ENCODE data around the gene GPC6.
"Not testable (repeated sequence)": the region's sequence is repeated elsewhere in the genome, so short reads cannot be mapped to it uniquely, and the experiment has no call there.

GPC6 gene

DNA sequence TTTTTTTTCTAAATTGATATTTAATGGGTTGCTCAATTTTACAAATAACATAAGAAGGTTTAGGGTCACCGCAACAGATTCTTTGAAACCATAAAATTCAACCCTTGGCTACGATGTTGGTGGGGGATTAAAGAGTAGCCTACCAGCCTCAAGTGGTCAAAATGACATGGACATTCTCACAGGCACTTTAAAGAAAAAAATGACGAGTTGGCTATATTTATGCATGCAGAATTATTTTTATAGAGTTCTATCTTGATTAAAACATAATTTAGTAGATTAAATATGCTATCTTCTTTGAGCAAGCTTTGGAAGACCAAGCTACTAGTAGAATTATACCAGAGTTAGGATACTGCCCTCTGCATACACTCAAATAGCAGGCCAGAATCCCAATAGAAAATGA is 959.9 kb downstream of the GPC6 start:
- DNase-seq: no peak

DNA sequence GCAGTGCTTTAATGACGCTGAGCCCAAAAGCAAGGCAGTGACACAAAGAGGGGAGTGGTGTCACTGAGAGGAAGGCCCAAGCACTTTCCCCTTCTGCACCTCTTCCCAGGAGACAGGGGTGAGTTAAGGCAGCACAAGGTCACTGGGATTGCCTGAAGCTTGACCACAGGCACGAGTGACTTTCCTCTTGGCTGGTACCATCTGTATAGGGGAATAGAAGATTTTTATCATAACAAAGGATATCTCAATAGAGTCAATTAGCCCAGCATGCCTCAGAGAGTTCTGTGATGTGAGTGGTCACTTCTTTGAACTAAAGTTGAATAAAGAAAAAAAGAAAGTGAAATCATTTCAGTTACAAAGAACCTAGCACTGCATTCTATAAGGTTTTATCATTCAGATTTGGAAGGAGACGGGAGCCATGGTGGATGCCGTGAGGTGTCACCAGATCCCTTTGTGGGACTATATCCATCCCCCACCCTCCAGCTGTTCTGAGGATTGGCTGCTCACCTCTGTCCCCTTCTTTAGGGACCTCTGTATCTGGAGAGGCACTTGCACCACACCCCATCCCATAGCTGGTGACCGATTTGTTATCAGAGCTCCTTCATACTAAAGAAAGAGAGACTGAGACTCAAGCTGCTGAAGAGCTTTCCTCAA is 961.7 kb downstream of the GPC6 start:
- DNase-seq: no peak

DNA sequence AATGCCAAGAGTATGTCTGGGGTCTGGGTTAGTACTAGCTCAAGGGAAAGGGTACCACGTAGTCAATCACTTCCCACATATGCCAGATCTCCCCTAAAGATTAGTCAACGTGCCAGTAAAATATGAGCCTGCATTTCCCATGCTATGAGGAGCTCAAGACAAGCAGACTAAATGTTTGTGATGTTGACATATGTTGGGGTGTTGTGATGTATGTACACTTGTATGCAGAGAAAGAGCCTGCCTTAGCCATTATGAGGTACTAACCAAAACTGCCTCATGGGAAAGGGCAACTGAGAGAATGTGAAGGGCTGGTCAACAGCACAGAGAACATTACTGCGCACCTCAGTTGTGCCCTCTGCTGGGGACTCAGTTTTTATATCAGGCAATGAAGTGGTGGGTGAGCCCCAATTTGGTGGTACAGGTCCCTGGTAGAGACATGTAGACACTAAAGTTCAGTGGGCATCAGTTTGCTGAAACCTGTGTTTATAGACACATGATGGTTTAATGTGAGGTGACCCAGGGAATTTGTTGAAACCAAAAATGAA is 965.9 kb downstream of the GPC6 start:
- DNase-seq: peak; percentile 32

DNA sequence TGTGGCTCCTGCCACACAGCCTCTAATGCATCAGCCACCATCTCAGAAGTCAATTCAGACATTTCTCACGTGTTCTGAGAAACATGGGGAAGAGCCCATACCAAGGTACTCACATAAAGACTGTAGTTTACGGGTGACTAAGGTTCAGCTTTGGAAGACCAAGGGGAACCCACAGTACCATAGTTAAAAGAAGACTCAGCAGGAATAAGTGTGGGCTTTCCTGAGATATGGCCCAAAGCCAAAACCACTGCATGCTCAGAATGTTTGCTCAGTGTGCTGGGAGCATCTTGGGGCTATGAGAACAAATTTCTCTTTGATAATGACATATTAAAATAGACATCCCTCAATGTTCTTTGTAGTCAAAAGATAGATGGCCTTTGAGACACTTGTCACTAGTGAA is 969.1 kb downstream of the GPC6 start:
- peak; percentile 93 for DNase-seq

DNA sequence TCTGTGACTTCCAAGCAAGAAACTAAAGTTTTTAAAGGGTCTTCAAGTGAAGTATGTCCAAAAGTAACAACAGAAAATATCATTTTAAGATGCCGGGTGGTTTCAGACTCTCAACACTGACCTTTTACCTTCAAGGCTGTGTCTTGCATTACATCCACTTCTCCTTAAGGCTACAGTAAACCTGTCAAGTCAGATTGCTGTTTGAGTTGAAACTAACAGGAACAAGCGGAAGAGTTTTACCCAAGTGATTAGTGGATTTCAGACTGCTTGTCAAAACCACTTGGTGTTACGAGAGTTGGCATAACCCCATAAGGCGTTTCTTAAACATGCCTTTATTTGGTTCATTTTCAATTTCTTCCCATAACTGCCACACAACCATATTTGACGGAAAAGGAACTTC is 969.8 kb downstream of the GPC6 start:
- DNase-seq: no peak

DNA sequence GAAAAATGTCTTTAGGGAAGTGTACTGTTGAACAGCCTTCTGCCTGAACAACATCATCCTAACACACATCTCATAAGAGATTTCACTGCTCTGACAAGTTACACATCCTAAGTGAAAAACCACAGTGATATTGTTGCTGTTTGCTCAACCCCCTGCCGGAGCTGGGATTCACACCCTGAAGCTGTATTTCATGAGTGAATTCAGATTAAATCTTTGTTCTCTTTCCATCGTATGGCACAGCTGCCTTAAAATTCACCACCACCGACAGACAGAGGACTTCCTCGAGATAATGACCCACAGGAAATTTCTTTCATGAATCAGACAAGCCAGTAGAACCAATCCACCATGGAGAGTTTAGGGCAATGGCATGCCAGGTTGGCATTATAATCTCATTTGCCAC is 972.1 kb downstream of the GPC6 start:
- DNase-seq: peak; percentile 54

DNA sequence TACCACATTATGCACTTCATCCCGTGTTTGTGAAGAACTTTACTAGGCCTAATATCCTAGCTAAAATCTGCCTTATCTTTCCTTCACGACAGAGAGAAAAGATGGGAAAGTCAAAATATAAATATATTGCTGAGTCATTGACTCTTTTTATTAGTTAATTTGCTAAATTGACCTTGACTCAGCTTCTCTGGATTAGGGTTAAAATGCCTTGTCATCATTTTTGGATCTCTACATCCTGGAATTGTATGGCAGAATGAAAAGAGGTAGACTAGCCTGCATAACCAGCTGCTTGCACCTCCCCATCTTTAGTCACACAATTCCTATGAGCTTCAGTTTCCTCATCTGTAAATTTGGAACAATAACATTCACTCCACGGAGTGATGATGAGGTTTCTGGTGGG is 972.5 kb downstream of the GPC6 start:
- no peak for DNase-seq

DNA sequence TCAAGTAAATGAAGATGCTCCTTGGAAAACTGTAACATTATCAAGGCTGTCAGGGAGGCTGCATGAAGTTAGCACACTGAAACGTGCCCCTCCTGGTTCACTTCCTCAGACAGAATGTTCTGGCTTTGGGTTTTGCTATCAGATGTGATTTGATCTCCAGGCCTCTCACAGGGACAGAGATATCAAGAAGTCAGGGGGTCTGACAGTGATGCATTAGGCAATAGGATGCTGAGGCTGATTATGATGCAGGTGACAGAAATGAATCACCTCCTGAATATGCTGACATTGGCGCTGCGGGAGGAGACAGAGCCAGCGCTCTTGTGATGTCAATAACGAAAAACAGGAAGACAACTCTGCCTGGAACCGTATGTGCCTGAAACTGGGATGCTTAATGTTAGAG is 974.4 kb downstream of the GPC6 start:
- DNase-seq: no peak

DNA sequence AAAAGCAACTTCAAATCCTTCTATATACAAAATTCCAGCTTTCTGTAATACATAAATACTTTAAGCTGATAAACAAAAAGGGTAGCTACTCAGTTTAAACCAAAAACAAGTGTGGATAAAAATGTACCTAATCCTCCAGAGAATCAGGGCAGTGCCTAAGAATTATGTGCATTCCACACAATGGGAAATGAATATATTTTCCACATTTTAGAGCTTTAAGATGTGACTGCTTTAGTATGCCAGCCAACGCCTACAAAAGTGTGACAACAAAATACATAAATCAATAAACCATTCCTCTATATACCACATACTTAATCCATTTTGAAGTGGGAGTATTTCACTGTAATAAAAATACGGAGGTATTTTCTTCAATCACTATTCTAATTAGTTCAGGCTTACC is 977.6 kb downstream of the GPC6 start:
- DNase-seq: no peak

DNA sequence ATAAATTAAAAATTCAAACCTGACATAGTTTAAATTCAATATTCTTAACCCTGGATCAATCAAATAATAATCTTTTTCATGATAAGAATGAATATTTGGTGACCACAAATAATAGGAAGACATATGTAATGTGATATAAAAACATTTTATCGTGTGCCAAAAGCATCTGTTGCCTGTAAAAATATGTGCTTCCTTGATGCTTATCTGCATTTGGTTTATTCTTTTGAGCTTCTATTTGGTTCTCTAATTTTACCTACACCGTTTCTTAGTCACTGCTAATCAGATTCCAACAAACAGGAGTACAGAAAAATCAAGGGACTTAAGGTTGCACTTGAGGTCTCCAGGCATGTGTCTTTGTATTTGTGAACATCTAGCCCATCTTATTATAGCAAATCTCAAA is 978.3 kb downstream of the GPC6 start:
- DNase-seq: no peak

DNA sequence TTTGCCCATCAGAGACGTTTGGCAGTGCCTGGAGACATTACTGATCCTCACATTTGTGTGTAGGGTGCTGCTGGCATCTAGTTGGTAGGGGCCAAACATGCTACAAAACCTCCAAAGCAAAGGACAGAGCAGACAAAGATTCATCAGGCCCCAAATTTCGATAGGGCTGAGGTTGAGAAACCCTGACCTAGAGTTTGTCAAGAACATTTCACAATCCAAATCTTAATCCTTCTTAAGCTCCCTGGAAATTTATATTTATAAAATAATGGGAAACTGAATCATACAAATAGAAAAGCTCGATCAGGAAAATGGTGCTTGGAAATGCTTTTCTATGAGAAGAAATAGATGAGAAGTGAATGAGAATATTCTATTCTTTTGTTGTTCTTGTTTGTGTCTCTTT is 979.3 kb downstream of the GPC6 start:
- no peak for DNase-seq

DNA sequence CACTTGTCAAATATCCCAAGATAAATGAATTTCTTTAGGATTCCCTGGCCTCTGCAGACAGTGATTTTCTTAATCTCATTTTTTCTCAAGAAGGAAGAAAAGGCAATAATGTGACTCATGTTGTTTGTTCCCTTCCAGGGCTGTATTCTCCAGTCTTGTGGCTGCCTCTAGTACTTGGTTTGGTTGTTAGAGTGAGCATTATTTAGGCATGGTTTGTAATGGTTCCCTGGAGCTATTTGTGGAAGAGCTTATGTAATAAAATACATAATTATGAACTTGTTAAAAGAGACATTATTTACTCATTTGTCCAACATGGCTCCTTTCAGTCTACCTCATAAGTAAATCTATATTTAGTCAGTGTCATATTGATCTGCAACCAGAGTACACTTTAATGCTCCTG is 982.5 kb downstream of the GPC6 start:
- no peak for DNase-seq

DNA sequence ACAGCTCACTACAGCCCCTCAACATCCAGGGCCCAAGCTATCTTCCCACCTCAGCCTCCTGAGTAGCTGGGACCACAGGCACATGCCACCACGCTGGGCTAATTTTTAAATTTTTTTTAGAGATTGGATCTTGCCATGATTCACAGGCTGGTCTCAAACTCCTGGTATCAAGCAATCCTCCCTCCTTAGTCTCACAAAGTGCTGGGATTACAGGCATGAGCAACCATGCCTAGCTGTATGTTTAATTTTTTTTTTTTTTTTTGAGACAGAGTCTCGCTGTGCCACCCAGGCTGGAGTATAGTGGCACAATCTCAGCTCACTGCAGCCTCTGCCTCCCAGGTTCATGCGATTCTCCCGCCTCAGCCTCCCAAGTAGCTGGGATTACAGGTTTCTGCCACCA is 983.3 kb downstream of the GPC6 start:
- DNase-seq: not testable (repeated sequence)

DNA sequence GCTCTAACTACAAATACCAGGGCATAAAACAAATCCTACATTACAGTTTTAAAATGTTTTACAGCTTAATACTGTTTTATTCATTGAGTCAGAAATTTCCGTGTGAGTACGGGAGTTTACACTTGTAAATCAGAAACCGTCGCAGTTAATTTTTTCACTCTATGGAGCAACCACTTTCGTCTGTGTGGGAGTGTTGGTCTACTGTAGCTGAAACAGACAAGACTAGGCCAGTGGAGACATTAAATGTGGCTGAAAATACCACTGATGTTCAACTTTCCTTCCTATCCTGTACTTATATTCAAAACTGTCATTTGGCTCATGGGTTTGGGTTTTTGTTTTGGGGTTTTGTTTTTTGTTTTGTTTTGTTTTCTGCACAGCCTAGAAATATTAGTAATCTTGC is 984.2 kb downstream of the GPC6 start:
- DNase-seq: no peak

DNA sequence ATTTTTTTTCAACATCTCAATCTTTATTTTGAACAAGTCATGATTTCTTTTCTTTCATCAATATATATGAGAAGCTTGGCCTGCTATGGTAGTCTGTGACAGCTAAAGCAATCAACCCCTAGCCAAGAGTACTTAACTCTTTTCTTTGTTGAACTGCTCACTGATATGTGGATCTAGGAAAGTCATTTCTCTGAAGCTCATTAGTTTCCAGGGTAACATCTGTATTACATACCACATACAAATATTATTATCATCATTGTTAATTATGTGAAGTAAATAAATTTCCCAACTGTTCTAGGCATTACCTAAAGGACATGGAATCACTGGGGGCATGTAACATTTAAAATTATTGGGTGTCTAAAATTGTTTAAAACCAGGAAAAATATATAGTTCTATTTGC is 985.6 kb downstream of the GPC6 start:
- DNase-seq: no peak

DNA sequence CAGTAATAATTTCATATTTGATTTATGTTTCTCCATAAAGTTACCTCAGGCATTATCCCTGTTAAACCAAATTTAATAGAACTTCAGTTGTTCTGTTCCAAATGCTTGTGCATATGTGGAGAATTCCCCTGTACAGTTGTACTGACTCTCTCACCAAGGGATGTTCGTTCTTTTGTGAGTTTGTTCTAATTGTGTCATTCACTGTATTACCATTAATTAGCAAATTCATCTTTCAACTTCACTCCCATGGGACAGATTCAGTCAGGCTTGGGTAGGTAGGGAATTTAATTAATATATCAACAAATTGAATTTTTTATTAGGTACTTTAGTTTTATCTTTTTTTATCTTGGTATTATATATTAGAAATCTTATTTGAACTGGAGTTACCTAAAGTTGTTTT is 987.5 kb downstream of the GPC6 start:
- no peak for DNase-seq

DNA sequence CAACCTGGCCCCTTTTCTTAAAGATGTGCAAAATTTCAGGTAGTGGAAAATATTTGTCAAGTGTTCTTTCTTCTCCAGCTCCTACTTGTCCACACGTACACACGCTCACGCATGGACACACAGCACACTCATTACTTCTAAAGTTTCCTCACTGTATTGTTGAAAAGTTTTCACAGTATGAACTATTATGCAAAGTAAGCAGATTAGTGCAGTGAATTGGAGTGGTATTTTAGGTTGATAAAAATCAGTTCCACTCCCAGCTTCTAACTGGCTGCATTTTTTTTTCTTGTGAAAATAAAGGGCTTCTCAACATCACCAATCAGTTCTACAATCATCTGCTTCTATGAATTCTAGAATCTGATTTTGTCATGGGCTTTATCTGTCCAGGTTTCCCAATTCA is 988.4 kb downstream of the GPC6 start:
- DNase-seq: no peak

DNA sequence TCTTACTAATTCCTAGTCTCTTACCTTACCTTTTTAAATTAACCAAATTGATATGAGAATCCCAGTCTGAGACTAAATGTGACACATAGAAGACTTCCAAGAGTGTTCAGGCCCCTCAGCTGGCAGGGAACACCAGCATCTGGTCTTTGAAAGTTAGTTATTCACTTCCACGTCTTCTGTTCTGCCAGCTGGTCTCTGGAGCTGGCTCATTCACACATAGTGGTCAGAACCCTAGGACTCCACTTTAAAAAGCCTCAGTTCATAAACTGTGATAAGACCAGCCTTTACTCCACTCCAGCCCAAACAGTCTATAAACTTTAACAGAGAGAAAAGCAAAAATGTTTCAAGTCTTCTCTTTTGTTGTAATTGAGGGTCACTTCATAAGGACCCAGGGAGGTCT is 989.9 kb downstream of the GPC6 start:
- DNase-seq: no peak

DNA sequence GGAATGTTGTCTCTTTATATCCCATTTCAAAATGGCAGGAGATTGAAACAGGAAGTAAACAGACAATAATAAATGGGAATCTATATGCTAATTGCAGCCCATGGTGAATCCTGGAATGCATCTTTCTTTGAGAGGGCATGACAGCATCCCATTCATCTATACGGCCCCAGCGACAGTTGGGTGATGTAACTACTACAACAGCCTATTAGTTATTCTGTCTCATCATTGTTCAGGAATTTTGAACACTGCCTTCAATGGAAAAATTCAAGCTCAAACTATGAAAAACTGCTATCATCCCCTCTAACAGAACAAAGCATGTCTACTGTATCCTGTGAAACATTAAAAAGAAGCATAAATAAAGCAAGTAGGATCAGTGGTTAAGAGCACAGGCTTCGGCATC is 990.8 kb downstream of the GPC6 start:
- peak; percentile 76 for DNase-seq

DNA sequence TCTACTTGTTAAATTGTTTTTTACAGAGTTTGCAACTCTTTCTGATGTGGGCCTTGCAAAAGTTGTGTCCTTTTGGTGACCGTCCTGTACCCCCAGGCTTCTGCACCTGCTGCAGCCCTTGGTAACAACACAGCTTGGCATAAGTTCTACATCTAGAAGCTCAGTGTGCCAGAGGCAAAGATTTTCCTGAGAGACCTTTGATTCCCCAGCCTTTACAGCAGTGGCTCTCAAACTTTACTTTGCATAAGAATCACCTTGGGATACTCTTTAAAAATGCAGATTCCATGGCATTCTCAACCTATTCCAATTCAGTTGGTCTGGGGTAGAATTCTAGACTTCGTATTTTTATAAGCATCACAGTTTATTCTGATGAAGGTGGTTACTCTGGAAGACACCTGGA is 991.9 kb downstream of the GPC6 start:
- DNase-seq: no peak

DNA sequence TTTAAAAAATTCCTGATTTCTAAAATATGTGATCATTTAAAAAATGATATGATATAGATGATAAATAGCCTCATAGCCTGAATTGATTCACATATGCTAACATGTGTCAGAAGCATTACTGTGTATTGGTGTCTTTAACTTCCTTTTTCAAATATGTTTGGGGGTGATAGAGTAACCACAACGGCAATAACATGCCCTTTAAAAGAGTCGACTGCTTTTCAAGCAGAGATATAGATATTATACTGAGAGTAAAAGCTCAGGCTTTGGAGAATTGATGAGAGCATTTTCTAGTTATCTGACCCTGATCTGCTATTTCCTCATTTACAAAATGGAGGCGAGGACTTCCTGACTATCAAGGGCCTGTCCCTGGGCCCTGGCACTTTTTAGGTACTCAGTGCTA is 992.3 kb downstream of the GPC6 start:
- DNase-seq: no peak

DNA sequence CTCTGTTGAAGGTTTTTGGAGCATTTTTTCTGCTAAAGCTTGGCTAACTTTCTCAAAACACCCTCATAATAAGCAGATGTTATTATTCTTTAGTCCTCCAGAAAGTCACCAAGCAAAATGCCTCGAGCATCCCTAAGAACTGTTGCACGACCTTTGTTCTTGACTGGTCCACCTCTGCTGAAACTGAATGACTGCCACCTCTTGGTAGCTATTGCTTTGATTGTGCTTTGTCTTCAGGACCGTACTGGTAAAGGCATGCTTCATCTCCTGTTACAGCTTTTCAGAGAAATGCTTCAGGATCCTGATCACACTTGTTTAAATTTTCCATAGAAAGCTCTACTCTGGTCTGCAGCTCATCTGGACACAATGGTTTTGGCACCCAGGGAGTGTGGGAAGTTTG is 998.1 kb downstream of the GPC6 start:
- DNase-seq: no peak

DNA sequence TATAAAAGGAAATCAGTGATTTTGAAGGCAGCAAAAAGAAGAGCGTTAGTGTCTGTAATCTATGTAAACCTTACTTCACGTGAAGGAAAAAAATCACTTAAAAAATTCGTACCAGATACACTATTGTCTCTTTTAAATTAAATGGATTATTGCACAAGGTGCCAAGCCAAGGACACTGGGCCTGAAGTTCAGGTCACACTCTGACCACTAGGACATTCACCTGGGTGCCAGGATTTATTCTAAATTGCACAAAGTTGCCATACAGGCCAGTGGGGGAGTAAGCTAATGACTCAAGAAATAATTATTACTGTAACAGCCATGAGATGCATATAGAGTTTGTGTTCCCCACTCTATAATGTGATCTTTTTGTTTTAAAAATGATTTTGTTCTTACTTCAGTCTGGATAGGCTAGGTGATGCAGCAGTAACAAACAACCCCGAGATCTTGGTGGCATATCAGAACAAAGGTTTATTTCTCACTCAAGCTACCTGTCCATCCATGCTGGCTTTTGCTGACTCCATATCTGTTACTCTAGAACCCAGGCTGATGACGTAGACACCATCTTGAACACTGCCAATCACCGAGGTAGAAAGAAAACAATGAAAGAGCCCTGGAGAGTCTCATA is 1000.8 kb downstream of the GPC6 start:
- no peak for DNase-seq

DNA sequence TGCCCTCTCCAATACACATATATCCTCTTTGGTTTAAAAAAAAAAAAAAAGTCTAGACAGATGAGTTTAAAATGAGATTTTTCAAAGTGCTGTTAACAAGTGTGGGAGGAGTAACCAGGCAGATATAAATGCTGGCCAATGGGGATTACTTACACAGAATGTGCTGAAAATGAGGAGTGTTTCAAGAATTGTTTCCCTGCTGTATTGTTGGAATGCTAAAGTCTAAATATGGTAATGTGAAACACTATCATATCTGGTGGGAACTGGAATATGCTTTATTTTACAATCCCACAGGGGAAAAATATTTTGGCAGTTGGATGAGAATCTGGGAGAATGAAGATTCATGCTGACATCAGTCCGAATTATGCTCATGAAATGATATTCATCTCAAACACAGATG is 1002.2 kb downstream of the GPC6 start:
- peak; percentile 94 for DNase-seq

Data from fibroblast of skin of back (primary cell).